Testis (tissue), 3 donors: ENCODE results near the gene NRXN3. TPM values are rescaled to one million over a fixed set of nuclear protein-coding genes. Genes with fewer than 3 reads are reported as not detected.

Experiments
- DNase-seq: peaks from one replicate; pipeline ENCODE4 v3.0.0-alpha.2; 2019
- H3K27ac ChIP-seq, 2 donors: fragments of 200-600 bp; sonication (generic); one replicate each; pipeline ENCODE4 v1.5.1; 2019
- H3K27me3 ChIP-seq: fragments of 200-600 bp; sonication (generic); one replicate; pipeline ENCODE4 v1.5.1; 2019
- H3K36me3 ChIP-seq: fragments of 200-600 bp; sonication (generic); one replicate; pipeline ENCODE4 v1.5.1; 2017; ENCODE audit warnings: low read depth; ENCODE audit errors: missing control alignments
- H3K4me1 ChIP-seq: fragments of 200-600 bp; sonication (generic); one replicate; pipeline ENCODE4 v1.5.1; 2019
- H3K4me3 ChIP-seq, 2 donors: fragments of 200-600 bp; sonication (generic); one replicate each; pipeline ENCODE4 v1.5.1; 2017 to 2019
- H3K9me3 ChIP-seq: fragments of 200-600 bp; sonication (generic); one replicate; pipeline ENCODE4 v1.5.1; 2017
- POLR2A ChIP-seq: fragments of 450-650 bp; IDR thresholded peaks from one replicate; pipeline ENCODE4 v1.6.1; 2017; ENCODE audit warnings: antibody characterized with exemption, mild to moderate bottlenecking, moderate library complexity
- WGBS, 2 donors: methylation state at CpG; one replicate each; pipeline ENCODE4 v1.1.5; 2018; 5-methylcytosine and 5-hydroxymethylcytosine counted together
- intact Hi-C: fragments of 100-400 bp; cut with DNase I; formaldehyde crosslinking; loops from one replicate; pipeline ENCODE4 v1.15.1; 2023; ENCODE audit warnings: low total_unique reads
- polyA plus RNA-seq: library from polyadenylated mRNA; stranded (reverse); fragments of 350-450 nt; fragmentation: Illumina TruSeq; extraction: RNeasy Lipid Tissue Mini Kit (QIAGEN cat#74804); gene quantifications from one replicate; pipeline ENCODE4 v1.2.3, GENCODE V29; 2014; ENCODE audit warnings: low read depth, low replicate concordance; ENCODE audit not compliant: insufficient read depth
- total RNA-seq, 2 donors: library from RNA; depleted of rRNA; stranded (reverse); fragments of >200 nt; gene quantifications; one replicate each; pipeline ENCODE4 v1.2.3, GENCODE V29; 2016
- TF ChIP-seq, protein P1 (sequence below), 3 experiments: fragments of 450-650 bp in 2 of 3; fragments of 200-600 bp in 1 of 3; sonication (generic) in 1 of 3; IDR thresholded peaks; one replicate each; pipeline ENCODE4 v1.5.1; 2016 to 2019; ENCODE audit warnings: antibody characterized with exemption in 3 of 3, mild to moderate bottlenecking in 2 of 3, moderate library complexity in 1 of 3

Gene NRXN3
- total and polyA plus RNA-seq, 3 donors from 2014 or later: 3.5 to 8.0 (median 3.9) TPM

DNA sequence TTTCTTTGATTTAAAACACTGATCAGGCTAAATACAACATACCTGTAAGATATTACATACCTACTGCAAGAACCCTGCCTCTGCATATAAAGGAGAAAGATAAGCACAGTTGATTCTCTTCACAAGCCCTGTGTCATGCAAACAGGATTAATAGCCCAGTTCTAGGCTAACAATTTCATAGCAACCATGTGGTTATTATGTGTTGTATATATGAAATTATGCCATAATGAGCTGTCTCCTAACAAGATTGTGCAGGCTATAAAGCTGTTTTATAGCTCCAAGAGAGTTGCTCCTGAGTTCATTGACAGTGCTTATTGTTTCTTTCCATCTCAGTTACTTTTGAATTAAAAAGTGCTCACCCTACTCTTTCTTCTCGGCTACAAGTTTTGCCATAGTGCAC is 1431.9 kb downstream of the NRXN3 start:
- no peak for TF ChIP-seq POLR2A
- TF ChIP-seq, protein P1, sequence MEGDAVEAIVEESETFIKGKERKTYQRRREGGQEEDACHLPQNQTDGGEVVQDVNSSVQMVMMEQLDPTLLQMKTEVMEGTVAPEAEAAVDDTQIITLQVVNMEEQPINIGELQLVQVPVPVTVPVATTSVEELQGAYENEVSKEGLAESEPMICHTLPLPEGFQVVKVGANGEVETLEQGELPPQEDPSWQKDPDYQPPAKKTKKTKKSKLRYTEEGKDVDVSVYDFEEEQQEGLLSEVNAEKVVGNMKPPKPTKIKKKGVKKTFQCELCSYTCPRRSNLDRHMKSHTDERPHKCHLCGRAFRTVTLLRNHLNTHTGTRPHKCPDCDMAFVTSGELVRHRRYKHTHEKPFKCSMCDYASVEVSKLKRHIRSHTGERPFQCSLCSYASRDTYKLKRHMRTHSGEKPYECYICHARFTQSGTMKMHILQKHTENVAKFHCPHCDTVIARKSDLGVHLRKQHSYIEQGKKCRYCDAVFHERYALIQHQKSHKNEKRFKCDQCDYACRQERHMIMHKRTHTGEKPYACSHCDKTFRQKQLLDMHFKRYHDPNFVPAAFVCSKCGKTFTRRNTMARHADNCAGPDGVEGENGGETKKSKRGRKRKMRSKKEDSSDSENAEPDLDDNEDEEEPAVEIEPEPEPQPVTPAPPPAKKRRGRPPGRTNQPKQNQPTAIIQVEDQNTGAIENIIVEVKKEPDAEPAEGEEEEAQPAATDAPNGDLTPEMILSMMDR (IDR thresholded peaks at IDR 0.05): no peak
- WGBS, 2 donors: 53 to 79% methylated on average over 1 of the region's 1 CpG
- Histone ChIP-seq H3K4me1 (peaks cover 6% of the 10 kb centered on the region), H3K27ac (no peak overlapping the region), H3K9me3 (no peaks in the 10 kb centered on the region), H3K4me3 (no peak overlapping the region), H3K36me3 (no peaks in the 10 kb centered on the region), H3K27me3 (no peaks in the 10 kb centered on the region)
- no peak for DNase-seq
- intact Hi-C loops: no loop called here

DNA sequence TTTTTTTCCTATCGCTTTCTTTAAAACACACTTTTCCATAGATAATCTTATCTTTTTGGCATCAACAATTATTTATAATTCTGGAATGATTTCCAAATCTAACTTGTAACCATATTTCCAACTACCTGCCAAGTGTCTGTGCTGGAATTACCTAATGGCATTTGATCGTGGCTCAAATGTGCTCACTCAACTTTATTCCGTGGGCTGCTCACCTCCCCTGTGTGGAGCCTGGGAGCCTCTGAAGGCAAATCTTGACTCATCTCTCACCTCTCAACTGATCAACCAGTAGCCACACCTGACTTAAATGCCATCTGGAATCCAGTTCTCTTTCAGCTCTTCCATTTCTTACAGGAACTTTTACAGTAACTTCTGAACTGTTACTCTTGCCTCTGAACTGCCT is 1432.6 kb downstream of the NRXN3 start:
- TF ChIP-seq, protein P1 (IDR thresholded peaks at IDR 0.05): no peak
- TF ChIP-seq POLR2A: no peak
- Histone ChIP-seq H3K9me3 (no peaks in the 10 kb centered on the region), H3K27ac (no peak overlapping the region), H3K36me3 (no peaks in the 10 kb centered on the region), H3K4me1 (peaks cover 6% of the 10 kb centered on the region), H3K4me3 (no peak overlapping the region), H3K27me3 (no peaks in the 10 kb centered on the region)
- no peak for DNase-seq
- intact Hi-C loops: no loop called here
- WGBS, 2 donors: 73 to 76% methylated on average over 3 of the region's 3 CpGs

DNA sequence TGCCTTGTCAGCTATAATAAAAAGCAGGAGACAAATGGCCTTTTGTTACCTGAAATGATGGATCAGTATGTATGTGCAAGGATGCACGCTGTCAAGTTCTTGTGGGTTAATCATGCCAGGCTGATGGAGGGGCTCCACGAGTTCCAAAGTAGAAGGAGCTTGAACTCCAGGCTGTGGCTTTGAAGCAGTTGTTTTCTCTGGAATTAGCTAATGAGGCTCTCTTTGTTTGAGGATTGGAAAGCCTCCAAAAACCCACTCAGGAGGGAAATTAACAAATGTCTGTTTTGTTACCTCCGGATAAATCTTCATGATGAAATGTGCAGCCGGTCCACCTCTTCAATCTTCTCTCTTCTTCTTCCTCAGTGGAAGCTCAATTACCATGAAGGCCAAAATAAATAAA is 1435.7 kb downstream of the NRXN3 start:
- H3K27ac ChIP-seq: no peak overlapping the region
- H3K4me1 ChIP-seq: no peaks in the 10 kb centered on the region
- H3K4me3 ChIP-seq: no peak overlapping the region
- no peaks in the 10 kb centered on the region for H3K9me3 ChIP-seq
- no peaks in the 10 kb centered on the region for H3K27me3 ChIP-seq
- H3K36me3 ChIP-seq: no peaks in the 10 kb centered on the region
- no peak for DNase-seq
- TF ChIP-seq POLR2A: no peak
- TF ChIP-seq, protein P1 (IDR thresholded peaks at IDR 0.05): no peak
- intact Hi-C loops: no loop called here
- WGBS, 2 donors: 38 to 42% methylated on average over 4 of the region's 4 CpGs

DNA sequence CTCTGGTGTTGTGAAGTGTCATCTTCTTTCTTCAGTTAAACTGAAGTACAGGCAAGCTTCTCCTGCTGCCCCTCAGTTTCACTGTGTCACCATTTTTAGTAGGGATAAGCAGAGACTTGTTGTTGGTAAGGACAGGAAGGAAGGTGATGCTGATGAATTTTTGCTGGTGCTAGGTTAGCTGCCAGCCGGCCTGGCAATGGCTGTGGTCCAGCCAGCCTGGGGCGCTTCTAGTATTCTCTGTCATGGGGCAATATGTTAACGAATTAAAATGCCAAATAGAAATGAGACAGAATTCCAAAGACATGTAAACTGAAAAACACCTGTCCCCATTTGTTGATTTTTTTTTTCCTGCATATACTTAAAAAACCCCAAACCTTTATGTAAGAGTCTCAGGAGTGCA is 1438.3 kb downstream of the NRXN3 start:
- TF ChIP-seq, protein P1 (IDR thresholded peaks at IDR 0.05): no peak
- no peak for TF ChIP-seq POLR2A
- DNase-seq: no peak
- Histone ChIP-seq H3K9me3 (no peaks in the 10 kb centered on the region), H3K36me3 (no peaks in the 10 kb centered on the region), H3K4me3 (no peak overlapping the region), H3K4me1 (no peaks in the 10 kb centered on the region), H3K27ac (no peak overlapping the region), H3K27me3 (no peaks in the 10 kb centered on the region)
- intact Hi-C loops: no loop called here
- WGBS, 2 donors: 89 to 92% methylated on average over 3 of the region's 3 CpGs

DNA sequence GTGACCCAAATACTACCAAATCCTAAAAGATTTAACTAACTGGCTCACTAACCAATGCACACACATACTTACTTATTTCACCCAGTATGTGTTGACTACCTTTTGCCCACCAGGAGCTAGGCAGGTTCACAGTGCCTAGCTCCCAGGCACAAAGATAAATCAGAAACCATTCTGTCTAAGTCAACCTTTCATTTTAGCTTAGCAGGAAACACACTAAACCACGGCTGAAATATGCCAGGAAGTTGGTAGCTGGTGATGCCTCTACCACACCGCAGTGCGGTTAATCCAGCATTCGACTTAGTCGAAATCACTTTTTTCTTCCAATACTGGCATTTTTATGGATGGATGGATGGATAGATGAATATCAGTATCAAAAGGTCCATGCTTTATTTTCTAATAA is 1443.5 kb downstream of the NRXN3 start:
- Histone ChIP-seq H3K36me3 (no peaks in the 10 kb centered on the region), H3K9me3 (no peaks in the 10 kb centered on the region), H3K27me3 (no peaks in the 10 kb centered on the region), H3K4me1 (no peaks in the 10 kb centered on the region), H3K4me3 (no peak overlapping the region), H3K27ac (no peak overlapping the region)
- 85 to 88% methylated on average over 5 of the region's 5 CpGs for WGBS, 2 donors
- DNase-seq: no peak
- no peak for TF ChIP-seq POLR2A
- TF ChIP-seq, protein P1 (IDR thresholded peaks at IDR 0.05): no peak
- intact Hi-C loops: no loop called here
